Measurements from ENCODE around the gene LMO3. TPM values are rescaled to one million over a fixed set of nuclear protein-coding genes. Genes with fewer than 3 reads are reported as not detected.
"Not testable (repeated sequence)": the region's sequence is repeated elsewhere in the genome, so short reads cannot be mapped to it uniquely, and the experiment has no call there.

The LMO3 gene
- total RNA-seq, 1 donor from 2014 or later = 1.5 TPM

GRCh38 chr12:16552301-16552700 lies 53.7 kb downstream of the LMO3 start:
- Histone ChIP-seq H3K9me3 (replicated peaks) (no peaks in the 10 kb centered on the region), H3K36me3 (no peaks in the 10 kb centered on the region), H3K27me3 (ENCODE audit: low read depth) (no peaks in the 10 kb centered on the region), H3K4me1 (no peaks in the 10 kb centered on the region), H3K4me3 (no peak overlapping the region), H3K27ac (replicated peaks) (no peak overlapping the region)
- TF ChIP-seq CTCF (IDR thresholded peaks at IDR 0.05; ENCODE audit: borderline replicate concordance) = no peak
- intact Hi-C loops (cut with micrococcal nuclease) = loop anchor here (5.0 kb wide), 1 partner anchor 160 kb away; no protein-coding TSS in a partner anchor
- DNase-seq = no peak

DNA sequence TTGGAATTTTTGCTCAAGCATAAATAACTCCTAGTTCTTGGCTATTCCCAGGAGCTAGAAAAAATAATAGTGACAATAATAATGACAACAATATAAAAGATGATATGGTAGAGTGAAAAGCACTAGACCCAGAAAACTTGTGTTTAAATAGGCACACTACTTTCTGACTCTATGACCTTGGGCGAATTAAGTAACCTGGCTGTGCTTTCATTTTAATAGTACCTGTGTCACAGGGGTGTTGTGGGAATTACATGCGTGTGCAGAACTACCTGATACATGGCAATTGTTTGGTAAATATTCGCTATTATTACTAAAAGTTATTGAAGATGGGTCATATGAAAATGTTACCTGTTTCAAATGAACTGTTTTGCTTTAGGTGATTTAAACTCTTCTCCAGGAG lies 60.1 kb downstream of the LMO3 start:
- no peaks in the 10 kb centered on the region for H3K9me3 ChIP-seq (replicated peaks)
- no peak for DNase-seq
- H3K4me3 ChIP-seq = no peak overlapping the region
- H3K27ac ChIP-seq (replicated peaks) = no peak overlapping the region
- intact Hi-C loops (cut with micrococcal nuclease) = no loop called here
- H3K36me3 ChIP-seq = no peaks in the 10 kb centered on the region
- no peak for TF ChIP-seq CTCF (IDR thresholded peaks at IDR 0.05; ENCODE audit: borderline replicate concordance)
- H3K4me1 ChIP-seq = no peaks in the 10 kb centered on the region
- no peaks in the 10 kb centered on the region for H3K27me3 ChIP-seq (ENCODE audit: low read depth)

GRCh38 chr12:16542586-16542985 lies 63.4 kb downstream of the LMO3 start:
- DNase-seq = no peak
- intact Hi-C loops (cut with micrococcal nuclease) = no loop called here
- no peak overlapping the region for H3K27ac ChIP-seq (replicated peaks)
- no peaks in the 10 kb centered on the region for H3K9me3 ChIP-seq (replicated peaks)
- no peaks in the 10 kb centered on the region for H3K36me3 ChIP-seq
- no peak overlapping the region for H3K4me3 ChIP-seq
- no peaks in the 10 kb centered on the region for H3K27me3 ChIP-seq (ENCODE audit: low read depth)
- H3K4me1 ChIP-seq = no peaks in the 10 kb centered on the region
- TF ChIP-seq CTCF (IDR thresholded peaks at IDR 0.05; ENCODE audit: borderline replicate concordance) = no peak

DNA sequence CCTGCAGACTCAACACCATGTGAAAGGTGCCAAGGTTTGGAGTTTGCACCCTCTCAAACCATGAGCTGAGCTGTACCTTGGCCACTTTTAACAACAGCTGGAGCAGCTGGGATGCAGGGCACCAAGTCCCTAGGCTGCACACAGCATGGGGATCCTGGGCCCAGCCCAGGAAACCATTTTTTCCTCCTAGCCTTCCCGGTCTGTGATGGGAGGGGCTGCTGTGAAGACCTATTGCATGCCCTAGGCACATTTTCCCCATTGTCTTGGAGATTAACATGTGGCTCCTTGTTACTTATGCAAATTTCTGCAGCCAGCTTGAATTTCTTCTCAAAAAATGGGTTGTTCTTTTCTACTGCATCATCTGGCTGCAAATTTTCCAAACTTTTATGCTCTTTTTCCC lies 68.3 kb downstream of the LMO3 start:
- H3K36me3 ChIP-seq; H3K27me3 ChIP-seq (ENCODE audit: low read depth); H3K4me1 ChIP-seq; H3K9me3 ChIP-seq (replicated peaks); intact Hi-C loops (cut with micrococcal nuclease); H3K27ac ChIP-seq (replicated peaks); H3K4me3 ChIP-seq; DNase-seq: not testable (repeated sequence)

- no peak for TF ChIP-seq CTCF (IDR thresholded peaks at IDR 0.05; ENCODE audit: borderline replicate concordance)
- no peak overlapping the region for H3K4me3 ChIP-seq
- no peaks in the 10 kb centered on the region for H3K36me3 ChIP-seq
- intact Hi-C loops (cut with micrococcal nuclease) = no loop called here
- no peaks in the 10 kb centered on the region for H3K4me1 ChIP-seq
- no peak overlapping the region for H3K27ac ChIP-seq (replicated peaks)
- no peaks in the 10 kb centered on the region for H3K27me3 ChIP-seq (ENCODE audit: low read depth)
- no peaks in the 10 kb centered on the region for H3K9me3 ChIP-seq (replicated peaks)
- DNase-seq = no peak
Measured at GRCh38 chr12:16531621-16532020, 74.3 kb downstream of the LMO3 start.

DNA sequence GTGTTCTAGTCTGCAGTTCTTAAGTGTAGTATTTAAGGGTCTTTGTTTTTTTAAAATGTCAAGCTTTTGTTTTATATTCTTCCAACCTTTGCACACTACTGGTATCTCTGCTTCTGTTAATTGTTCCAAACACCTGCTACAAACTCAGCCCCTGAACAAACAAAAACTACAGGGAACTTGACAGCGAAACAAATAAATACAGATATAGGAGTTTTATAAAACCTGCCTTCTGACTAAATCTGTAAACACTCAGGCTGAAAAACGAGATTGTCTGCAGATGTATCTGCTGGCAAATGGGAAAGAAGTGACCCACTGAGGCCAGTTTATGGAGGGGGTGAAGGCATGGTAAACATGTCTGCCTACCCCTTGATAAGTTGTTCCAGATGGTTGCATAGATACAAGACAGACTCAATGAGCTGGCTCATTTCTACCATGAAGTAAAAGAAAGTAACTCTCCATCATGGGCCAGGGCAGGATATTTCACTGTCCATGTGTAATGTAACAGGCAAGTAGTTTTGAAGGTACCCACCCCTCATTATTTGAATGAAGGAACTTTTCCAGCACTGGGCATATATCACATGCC lies 75.6 kb downstream of the LMO3 start:
- no peak for DNase-seq
- Histone ChIP-seq H3K9me3 (replicated peaks) (no peaks in the 10 kb centered on the region), H3K36me3 (no peaks in the 10 kb centered on the region), H3K4me3 (no peak overlapping the region), H3K27ac (replicated peaks) (no peak overlapping the region), H3K4me1 (no peaks in the 10 kb centered on the region), H3K27me3 (ENCODE audit: low read depth) (no peaks in the 10 kb centered on the region)
- TF ChIP-seq CTCF (IDR thresholded peaks at IDR 0.05; ENCODE audit: borderline replicate concordance) = no peak
- intact Hi-C loops (cut with micrococcal nuclease) = no loop called here

Measured in left ventricle myocardium inferior (tissue), 1 donor.